ENCODE measurements around the gene KRT80.

KRT80 gene

DNA sequence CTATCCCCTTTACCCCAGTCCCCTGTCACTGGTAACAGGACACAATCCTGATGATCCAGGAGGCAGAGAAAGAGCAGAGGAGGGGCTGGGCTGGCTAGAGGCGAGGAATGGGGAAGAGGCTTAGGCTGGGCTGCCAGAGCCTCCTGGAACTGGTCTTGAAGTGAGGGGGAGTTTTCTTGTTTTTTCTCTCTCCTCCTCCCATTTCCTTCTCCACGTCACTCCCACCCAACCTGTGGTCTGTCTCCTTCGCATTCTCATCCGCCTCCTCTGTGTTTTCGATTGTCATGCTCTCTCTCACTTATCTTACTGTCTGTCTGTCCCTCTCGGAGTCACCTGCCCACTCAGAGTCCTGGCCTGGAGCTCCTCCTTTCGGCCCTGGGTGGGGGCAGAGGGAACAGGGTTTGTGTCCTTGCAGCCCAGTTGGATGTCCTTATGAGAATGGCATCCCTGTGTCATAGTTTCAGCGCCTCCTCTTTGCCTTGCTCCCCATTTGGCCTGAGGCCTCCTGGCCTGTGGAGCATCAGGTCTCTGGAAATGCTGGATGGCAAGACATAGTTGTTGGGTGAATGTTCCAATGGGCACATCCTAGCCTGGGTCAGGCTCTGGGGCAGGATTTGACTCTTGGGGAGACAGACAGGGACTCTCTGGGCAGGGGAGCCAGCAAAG is 3.4 kb upstream of the KRT80 start:
- no peak for DNase-seq

DNA sequence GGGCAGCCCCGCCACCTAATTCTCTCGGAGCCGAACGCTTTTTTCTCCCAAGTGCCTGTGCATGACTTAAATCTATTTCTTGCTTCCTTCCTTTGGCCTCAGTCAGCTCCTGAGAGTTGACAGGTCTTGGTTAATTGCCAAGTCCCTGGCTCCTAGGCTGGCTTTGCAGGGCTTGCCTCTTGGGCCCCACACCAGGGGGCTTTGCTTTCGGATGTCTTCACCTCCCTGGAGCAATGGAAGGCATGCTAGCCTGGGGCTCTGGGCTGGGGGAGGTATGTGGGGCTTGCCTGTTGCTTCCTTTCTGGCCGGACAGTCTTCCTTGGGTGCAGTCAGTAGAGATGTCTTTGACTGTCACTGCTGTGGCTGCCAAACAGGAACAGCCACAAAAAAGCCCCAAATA is 2.2 kb upstream of the KRT80 start:
- DNase-seq: no peak

DNA sequence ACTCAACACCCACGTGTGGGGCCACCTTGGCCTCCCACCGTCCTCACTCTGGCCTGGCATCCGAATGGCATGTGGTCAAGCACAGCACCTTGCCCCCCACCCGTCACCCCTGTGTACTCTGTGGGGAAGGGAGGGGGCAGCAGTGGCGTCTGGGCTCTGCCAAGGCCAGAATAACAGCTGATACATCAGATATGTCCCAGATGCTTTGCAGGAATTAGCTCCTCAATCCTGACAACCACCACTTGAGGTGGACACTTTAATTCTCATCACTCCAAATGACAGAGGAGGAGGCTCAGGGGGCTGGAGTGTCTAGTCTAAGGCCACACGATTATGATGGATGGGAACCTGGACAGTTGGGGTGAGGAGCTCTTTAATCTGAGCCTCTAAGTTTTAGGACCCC is 1.7 kb upstream of the KRT80 start:
- DNase-seq: no peak

DNA sequence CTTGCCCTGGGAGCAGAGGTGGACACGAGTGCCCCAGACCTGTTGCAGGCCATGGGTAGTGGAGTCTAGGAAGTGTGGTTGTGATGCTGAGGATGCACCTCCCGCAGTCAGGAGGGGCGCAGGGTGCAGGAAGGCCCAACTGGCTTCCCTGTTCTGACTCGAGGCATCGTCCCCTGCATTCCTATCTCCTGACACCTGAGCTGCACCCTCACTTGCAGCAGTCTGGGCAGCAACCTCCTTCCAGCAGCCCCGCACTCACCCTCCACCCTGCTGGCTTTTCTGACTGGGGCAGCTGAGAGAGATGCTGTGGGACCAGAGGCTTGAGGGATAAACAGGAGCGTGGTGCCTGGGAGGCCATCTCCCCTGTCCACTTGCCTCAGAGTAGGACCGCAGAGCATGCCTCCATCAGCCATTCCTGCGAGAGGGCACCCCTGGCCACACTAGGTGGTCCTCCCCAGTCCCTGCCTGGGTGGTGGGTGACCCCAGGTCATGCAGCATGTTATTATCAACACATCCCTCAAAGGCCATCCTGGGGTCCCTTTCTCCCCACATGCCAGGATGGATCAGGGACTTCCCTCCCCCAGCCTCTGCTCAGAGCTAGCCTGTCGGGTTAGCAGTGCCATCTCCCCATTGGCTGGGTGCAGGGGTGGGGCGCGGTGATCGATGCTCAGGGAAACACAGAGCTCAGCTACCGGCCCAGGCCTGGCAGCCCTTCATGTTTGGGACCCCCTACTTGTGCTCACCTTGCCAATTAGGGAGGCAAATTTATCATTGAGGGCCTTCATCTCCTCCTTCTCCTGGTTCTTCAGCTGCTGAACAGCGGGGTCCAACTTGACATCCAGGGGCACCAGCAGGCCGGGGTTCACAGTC is 719 bp downstream of the KRT80 start:
- no peak for DNase-seq

DNA sequence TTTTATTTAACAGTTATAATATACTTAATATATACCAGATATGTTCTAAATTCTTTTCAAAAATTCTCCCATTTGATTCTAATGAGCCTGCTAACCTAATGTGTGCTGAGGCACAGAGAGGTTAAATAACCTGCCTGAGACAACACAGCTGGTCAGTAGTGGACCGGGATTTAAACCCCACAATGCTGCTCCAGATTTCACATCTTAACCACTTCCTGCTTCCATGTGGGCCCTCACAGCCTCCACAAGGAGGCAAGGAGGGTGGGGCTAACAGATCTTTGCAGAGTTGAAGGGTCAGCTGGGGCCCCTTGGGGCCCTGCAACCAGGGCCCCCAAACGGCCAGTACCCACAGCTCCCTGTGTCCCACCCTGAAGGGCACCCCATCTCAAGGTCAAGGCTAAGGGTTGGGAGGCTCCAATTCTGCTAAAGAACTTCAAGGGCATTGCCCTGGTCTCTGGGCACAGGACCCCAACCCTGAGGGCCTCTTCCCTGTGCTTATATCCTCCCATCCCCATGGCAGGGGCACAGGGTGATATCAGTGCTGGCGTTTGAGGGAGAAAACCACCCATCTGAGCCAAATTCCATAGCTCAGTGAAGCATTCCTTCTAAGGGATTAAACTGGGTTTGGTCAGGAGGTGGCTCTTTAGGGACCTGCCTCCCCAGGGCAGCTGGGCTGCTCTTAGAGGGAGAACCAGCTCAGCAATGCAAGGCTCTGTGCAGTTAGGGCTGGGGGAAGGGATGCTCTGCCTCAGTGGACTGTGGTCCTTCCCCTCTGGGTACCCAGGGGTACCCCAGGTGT is 2.2 kb downstream of the KRT80 start:
- no peak for DNase-seq

DNA sequence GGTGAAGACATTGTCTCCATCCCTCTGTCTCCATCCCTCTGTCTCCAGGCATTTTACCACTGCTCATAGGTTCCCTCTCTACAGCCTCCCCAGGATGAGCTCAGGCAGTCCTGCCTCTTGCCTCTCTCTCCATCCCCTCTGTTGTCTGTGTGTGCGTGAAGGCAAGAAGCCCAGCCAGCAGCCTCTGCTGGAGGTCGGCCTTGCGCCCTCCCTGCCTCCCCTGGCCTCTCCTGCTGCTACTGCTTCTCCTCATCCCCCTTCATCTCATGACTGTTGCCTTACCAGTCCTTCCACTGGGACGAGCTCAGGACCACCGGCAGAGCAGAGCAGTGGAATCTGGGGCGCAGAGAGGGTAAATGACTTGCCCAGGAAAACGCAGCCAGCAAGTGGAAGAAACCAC is 3.2 kb downstream of the KRT80 start:
- no peak for DNase-seq

DNA sequence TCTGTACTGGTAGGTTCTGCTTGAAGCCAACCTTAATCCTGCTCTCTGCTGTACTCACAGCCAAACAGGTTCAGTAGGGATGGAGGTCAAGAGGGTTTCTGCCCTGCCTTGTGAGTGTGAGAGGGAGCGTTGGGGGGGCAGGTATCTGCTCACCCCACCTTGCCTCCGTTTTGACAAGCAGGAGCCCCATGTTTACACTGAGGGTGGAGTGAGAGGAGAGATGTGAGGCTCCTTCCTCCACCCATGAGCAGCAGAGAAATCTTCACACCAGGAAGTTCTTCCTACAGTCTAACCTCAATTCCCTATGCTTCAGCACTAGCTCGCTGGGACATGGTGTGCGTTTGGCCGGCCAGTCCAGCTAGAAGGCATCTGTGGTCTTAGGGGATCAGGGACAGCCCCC is 4.2 kb downstream of the KRT80 start:
- no peak for DNase-seq

DNA sequence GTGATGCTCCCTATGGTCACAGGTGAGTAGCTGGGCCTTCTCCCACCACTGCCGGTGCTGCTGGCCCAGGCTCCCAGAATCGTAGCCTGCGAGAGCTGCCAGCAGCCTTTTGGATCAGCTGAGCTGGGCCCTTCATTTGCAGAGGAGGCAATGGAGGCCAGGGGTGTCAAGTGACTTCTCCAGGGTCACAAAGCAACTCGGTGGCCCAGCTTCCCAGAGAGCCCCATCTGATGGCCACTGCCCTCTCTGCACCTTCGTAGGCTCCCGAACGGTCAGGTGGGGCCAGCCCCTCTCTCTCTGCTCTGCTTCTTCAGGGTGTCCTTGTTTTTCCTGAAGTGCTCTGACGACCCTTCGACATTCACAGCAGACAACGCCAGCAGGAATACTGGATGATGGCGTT is 4.6 kb downstream of the KRT80 start:
- no peak for DNase-seq

DNA sequence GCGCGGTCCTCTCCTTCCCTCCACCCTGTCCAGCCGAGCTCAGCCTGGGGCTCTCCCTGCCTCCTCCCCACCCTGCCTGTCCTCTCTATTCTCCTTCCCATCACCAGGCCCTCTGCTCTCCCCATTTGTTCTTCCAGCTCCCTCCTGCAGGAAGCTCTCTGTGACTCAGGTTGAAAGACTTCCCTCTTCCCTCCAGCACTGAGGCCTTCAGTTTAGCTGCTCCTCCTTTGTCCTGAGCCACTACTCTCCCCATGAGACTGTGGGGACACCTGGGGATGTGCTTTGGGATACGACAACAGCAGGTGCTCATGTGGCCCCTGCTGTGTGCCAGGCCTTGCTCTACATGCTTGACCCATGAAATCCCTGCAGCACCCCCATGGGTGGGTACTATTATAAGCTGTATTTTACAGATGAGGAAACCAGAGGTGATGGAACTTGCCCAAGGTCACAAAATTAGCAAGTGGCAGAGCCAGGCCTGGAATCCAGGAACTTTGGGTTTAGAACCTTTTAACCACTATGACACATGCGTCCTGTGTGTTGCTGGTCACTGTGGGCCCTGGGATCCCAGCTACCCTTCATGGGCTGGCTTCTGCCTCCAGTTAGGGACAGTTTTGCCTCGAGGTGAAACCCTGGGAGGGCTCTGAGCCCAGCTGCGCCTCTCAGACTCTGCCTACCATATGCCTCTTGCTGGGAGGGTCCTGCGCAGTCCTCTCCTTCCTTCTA is 5.5 kb downstream of the KRT80 start:
- no peak for DNase-seq

DNA sequence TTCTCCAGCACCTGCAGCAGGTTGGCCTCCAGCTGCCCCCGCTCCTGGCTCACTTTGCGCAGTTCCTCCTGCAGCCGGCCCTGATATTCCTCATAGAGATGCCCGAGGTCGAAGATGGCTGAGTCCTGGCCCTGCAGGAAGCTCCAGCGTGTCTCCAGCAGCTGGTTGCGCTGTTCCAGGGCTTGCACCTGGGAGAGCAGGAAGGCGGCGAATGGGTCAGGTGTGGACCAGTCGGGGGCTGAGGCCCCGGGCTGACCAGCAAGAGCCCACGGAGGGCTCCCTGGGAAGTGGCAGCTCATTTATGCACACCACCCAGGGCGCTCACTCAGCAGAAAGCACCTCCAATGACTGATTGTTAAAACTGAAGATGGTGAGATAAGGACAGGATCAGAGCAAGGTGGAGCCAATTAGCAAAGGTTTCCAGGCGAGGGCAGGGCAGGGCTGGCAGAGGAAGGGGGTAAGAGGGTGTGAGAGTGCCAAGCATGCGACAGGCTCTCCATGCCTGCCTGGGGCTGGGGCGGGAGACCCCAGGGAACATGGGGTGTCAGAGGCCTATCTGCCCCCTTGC is 6.3 kb downstream of the KRT80 start:
- no peak for DNase-seq

DNA sequence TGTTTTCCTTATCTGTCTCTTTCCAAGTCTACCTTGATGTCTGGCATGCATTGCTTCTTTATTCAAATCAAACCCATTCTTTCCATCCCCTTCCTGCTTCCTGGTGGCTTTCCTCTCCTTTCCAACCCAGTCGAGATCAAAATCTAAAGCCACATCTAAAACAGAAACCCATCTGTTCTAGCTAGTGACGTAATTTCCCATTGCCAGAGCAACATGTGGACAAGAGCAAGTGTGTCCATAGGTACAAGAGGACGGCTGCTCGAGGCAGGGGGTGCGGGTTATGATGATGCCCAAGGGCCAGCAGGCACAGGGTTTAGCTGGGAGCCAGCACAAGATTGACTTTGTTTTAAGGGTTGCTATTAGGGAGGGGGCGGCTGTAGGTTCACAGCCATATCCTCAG is 7.0 kb downstream of the KRT80 start:
- DNase-seq: no peak

DNA sequence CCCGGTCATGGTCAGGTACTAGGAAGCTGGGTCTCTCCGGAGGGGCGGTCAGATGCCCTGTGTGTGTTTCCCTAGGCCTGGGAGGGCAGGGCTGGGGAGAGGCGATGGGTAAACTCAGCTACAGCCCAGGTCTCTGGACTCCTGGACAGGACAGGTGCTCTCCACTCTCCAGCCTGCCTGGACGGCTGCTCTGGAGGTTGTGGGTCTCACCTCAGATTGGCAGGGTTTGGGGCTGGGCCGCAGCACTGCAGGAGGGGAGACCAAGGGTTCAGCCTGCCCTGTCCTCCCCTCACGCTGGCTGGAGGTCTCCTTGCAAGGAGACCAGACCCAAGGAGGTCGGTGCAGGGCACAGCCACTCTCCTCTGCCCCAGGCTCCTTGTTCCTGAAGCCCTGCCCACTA is 7.8 kb downstream of the KRT80 start:
- DNase-seq: no peak

DNA sequence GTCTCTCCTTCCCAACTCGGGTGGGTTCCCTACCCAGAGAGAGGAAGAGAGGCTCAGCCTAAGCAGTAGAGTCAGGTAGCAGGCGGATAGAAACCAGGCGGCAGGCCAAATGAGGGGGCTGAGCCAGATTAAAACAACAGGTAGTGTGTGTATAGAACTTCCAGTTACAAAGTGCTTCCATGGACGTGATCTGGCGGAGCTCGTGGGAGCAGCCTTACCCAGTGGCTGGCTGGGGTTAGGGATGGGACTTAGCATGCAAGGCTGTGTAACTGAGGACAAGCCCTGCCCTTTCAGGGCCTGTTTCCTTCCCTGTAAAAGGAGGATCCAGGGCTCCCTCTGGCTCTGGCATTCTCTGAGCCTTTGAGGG is 8.3 kb downstream of the KRT80 start:
- peak; percentile 50 for DNase-seq

DNA sequence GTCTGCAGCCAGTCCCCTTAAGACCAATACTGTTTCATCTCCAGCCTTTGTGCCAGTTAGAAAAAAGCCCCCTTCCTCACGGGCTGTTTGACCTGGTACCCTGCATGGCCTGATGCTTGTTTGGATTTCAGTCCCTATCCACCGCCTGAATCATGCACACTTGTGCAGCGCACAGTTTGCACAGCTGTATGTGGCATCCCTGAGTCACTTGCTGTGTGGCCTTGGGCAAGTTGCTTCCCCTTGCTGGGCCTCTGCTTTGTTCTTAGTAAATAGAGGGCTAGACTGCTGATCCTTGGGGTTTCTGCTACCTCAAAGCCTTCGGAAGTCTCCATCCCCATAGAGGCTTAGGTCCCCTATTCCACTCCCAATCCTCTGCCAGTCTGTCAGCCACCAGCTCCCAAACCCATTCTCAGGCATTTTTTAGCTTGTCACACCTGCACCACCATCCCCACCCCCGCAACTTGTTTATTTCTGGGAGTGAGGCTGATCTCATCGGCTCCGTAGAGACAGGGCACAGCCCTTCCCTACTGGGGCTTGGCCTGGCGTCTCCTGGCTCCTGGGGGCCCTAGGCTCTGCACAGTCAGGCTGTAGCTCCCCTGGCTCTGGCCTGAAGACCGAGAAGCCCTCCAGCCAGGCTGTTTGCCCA is 8.8 kb downstream of the KRT80 start:
- DNase-seq: no peak

DNA sequence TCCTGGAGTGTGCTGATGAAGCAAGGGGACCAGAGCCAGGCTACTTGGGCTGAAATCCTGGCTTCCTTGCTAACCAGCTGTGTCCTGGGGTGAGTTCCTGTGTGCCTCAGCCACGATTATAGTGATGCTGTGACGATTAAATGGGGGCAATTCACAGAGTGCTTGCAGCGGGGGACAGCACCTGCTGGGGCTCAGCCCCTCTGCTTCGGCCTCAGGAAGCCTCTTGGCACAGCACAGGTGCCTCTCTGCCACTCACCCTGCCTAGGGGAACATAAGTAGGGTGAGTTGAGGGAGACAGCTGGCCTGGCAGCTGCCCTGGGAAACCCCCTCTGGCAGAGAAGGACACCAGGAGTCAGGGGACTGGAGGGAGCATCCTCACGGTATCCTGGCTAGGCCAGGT is 9.4 kb downstream of the KRT80 start:
- DNase-seq: no peak

DNA sequence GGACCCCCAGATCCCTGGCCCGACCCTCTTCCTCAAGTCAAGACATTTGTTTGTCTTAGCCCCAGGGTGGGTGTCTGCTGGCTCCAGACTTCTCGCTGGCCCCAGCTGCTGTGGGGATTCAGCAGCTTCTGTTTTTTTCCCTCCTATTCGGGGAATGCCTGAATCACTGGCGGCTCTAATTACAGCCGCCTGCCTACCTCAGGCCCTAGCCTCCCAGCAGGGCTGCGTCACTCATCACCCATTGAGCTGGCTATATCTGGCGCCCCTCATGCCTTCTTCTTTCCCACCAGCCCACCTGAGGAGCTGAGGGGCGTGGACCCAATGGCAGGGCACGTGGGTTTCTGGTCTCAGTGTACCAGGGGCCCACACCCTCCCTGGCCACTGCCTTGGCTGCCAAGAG is 10.1 kb downstream of the KRT80 start:
- DNase-seq: no peak

DNA sequence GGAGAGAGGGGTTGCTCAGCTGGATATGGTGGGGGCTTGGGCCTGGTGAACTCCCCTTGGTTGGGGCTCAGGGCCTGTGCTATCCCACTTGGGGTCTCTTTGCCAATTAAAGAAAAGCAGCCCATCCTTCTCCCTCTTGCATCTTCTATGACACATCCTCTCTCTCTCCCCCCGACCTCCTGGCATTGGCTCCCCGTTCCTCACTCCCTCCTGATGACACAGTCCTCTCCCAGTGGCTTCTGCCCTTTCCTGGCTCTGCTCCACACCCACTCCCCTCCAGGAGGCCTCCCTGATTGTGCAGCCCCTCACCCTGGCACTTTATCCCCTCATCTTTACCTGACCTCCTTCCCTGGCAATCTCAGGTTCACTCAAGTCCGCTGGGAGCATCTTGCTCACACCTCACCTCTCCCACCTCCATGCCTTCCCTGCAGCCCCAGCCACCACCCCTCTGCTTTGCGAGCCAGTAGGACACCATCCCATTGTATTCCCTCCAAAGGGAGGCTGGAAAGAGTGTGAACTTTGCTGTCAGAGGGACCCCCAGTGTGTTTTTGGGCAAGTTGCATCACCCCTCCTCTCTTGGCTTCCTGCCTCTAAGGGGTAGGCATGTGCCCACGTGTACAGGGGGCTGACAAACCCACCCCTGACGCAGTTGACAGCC is 10.7 kb downstream of the KRT80 start:
- no peak for DNase-seq

DNA sequence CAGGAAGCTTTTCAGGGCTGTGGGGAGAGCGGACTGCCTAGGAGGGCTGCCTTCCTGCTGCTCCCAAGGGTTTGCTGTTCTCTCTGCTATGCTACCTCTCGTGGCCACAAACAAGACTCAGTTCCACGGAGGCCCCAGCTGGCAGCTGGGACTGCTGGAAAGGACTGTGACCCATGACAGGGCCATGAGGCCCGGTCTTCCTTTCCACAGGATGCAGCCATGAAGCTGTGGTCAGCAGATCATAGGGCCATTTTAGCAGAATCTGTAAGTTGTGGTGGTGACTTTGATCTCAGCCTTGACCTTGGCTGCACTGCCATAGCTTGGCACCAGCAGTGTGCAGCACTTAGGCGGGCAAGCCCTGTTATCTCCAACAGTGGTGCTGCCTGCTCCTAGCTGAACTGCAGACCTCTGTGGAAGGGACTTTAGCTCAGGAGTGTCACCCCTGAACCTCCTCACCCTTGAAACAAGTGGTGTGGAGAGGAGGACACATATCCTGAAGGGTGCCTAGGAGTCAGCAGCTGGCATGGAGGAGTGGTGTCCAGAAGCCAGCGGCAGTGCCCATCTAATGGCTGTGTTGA is 12.3 kb downstream of the KRT80 start:
- no peak for DNase-seq

DNA sequence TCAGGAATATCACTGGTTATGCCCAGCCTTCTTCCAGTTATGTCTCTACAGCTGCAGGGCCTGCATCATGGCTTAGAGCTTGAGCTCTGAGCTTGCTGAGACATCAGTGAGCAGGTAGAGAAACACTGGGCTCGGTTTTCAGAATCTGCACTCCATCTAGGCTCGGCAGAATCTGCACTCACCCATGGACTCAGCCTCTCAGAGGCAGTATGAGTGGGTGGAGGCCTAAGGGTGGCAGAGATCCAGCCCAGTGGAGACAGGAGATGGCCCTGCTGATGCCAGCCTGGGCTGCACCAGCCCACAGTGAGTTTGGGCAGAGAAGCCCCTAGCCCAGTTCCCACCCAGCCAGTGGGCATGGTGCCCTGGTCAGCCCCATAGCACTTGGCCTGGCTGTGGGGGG is 12.8 kb downstream of the KRT80 start:
- DNase-seq: no peak

DNA sequence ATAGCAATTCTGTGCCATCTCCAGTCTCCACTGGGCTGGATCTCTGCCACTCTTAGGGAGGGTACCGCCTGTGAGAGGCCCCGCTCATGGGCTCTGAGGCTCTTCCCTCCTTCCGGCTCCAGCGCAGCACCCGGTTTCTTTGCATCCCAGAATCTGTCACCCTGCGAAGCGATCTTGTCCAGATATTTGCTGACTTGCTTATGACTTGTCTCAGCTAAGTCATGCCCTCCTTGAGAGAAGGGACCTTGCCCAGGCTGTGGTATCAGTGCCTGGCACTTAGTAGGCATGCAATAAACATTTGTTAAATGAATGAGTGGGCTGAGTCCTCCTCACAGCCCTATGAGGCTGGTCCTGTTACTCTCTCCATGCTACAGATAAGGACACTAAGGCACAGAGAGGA is 13.4 kb downstream of the KRT80 start:
- no peak for DNase-seq

Measured in NCI-H2029 treated with DMSO at 0.1 percent for 48 hours (cell line).